ENCODE measurements around the gene CFAP46. TPM values are rescaled to one million over a fixed set of nuclear protein-coding genes. Genes with fewer than 3 reads are reported as not detected.

The CFAP46 gene
- total RNA-seq, 2 donors from 2014 or later: 0.35 to 1.5 TPM

DNA sequence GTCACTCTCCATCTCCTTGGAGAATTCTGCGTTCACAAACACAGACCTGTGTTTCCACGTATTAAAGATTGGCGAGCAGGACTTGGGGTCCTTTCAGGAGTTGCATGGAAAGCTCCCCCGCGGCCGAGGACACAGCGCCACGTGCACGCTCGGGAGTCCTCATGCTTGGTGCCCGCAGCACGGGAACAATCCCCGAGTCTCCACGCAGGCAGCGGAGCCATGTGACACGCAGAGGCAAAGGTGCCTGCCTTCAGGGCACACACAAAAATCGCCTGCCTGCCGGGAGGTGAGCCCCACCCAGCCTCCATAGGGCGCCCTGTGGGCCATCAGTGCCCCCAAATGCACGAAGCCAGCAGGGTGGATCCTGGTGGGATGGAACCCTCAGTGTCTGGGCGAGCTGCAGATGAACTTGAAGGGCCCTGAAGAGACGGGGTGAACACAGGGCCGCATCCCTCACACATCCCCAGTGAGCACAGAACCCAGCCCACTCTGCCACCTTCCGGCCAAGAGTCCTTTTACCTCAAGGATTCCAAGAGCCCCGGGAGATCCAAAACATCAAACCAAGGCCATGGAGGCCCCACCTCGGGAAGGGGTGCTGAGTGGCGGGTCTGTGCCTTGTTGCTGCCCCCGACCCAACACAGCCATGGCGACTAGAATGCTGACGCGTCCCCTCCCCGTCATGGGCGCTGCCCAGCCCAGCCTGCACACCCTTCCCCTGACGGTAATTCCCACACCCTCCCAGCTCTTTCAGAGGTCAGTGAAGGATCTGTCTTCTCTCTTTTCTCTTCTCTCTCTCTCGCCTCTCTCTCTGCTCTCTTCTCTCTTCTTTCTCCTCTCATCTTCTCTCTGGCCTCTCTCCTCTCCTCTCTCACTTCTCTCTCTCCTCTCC is 55.9 kb downstream of the CFAP46 start:
- H3K36me3 ChIP-seq: no peaks in the 10 kb centered on the region
- no peak for DNase-seq (ENCODE audit: low spot score)
- H3K9me3 ChIP-seq: no peaks in the 10 kb centered on the region
- TF ChIP-seq, protein P1, sequence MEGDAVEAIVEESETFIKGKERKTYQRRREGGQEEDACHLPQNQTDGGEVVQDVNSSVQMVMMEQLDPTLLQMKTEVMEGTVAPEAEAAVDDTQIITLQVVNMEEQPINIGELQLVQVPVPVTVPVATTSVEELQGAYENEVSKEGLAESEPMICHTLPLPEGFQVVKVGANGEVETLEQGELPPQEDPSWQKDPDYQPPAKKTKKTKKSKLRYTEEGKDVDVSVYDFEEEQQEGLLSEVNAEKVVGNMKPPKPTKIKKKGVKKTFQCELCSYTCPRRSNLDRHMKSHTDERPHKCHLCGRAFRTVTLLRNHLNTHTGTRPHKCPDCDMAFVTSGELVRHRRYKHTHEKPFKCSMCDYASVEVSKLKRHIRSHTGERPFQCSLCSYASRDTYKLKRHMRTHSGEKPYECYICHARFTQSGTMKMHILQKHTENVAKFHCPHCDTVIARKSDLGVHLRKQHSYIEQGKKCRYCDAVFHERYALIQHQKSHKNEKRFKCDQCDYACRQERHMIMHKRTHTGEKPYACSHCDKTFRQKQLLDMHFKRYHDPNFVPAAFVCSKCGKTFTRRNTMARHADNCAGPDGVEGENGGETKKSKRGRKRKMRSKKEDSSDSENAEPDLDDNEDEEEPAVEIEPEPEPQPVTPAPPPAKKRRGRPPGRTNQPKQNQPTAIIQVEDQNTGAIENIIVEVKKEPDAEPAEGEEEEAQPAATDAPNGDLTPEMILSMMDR (IDR thresholded peaks at IDR 0.05): no peak
- H3K27me3 ChIP-seq: no peaks in the 10 kb centered on the region
- no peak overlapping the region for H3K4me3 ChIP-seq
- H3K27ac ChIP-seq: no peak overlapping the region
- no peaks in the 10 kb centered on the region for H3K4me1 ChIP-seq

DNA sequence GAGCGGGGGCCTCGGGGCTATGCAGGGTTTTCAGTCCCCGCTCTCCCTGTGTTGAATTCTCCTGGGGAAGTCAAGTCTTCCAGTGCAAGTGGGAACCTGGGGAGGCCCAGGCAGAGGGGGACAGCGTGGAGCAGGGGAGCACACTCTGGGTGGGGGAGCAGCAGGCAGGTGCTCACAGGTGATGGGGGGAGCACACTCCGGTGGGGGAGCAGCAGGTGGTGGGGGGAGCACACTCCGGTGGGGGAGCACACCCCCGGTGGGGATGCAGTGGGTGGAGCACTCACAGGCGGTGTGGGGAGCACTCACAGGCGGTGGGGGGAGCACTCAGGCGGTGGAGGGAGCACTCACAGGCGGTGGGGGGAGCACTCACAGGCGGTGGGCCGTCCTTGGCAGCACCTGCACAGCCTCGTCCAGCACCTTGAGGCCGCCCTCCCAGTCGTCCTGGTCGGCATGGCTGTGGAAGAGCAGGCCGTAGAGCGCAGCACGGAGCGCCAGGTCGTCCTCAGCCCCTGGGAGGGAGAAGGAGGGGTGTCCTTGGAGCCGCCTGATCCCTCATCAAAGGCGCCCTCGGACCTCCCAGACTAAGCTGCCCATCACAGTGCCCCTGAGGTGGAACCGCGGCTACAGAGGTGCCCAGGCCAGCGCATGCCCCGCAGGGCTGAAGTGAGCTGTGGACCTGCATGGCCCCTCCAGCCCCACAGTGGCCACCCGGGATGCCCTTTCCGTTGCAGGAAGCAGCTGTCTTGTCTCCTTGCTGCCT is 56.7 kb downstream of the CFAP46 start:
- Histone ChIP-seq H3K27me3 (no peaks in the 10 kb centered on the region), H3K4me3 (no peak overlapping the region)
- DNase-seq (ENCODE audit: low spot score): no peak

DNA sequence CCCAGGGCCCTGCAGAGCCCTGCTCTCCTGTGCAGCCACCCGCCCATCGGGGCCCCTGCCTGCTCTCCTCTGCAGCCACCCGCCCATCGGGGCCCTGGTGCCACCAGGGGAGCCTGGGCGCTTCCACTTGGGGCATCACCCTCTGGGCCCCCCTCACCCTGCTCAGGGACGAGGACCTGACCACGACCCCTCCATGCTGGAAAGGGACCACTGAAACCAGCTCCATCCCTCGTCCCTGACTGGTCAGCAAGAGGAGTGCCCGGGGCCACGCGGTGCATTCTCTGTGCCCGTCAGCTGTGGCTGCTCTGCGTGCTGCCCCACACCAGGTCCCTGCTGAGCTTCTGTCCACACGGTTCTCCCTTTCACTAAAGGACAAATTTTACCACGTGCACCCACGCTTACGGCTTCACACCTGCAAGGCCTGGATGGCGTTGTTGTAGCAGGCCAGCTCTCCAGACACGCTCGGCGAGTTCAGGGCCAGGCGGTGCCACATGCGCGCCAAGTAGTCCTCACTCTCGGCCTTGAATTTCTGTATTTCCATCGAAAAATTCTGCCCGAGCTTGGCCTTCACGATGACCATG is 57.6 kb downstream of the CFAP46 start:
- Histone ChIP-seq H3K27me3 (no peaks in the 10 kb centered on the region), H3K36me3 (no peaks in the 10 kb centered on the region), H3K27ac (no peak overlapping the region), H3K4me3 (no peak overlapping the region), H3K4me1 (no peaks in the 10 kb centered on the region), H3K9me3 (no peaks in the 10 kb centered on the region)
- TF ChIP-seq, protein P1 (IDR thresholded peaks at IDR 0.05): no peak
- DNase-seq (ENCODE audit: low spot score): no peak

More for the DNA sequence above, 56.7 kb downstream of the CFAP46 start:
- H3K4me1 ChIP-seq: no peaks in the 10 kb centered on the region
- TF ChIP-seq, protein P1 (IDR thresholded peaks at IDR 0.05): no peak
- H3K27ac ChIP-seq: no peak overlapping the region
- no peaks in the 10 kb centered on the region for H3K36me3 ChIP-seq
- H3K9me3 ChIP-seq: no peaks in the 10 kb centered on the region

DNA sequence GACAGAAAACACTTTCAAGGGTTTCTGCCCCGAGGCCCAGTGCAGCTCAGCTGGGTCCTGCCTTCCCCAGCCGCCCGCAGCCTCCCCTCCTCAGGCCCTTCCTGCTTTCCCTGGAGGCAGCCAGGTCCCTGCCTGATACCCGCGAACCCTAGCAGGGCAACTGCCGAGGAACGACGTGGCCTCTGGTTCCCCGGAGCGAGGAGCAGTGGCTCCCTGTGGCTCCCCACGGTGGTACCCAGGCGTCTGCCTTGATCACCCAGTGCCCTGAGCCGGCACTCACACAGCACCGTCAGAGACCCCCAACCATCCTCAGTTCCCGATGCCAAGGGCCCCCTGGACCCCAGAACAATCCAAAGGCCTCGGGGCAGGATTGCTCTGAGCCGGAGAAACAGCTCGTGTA is 58.3 kb downstream of the CFAP46 start:
- Histone ChIP-seq H3K36me3 (no peaks in the 10 kb centered on the region), H3K4me1 (no peaks in the 10 kb centered on the region), H3K27ac (no peak overlapping the region), H3K9me3 (no peaks in the 10 kb centered on the region), H3K27me3 (no peaks in the 10 kb centered on the region), H3K4me3 (no peak overlapping the region)
- no peak for DNase-seq (ENCODE audit: low spot score)
- TF ChIP-seq, protein P1 (IDR thresholded peaks at IDR 0.05): no peak

DNA sequence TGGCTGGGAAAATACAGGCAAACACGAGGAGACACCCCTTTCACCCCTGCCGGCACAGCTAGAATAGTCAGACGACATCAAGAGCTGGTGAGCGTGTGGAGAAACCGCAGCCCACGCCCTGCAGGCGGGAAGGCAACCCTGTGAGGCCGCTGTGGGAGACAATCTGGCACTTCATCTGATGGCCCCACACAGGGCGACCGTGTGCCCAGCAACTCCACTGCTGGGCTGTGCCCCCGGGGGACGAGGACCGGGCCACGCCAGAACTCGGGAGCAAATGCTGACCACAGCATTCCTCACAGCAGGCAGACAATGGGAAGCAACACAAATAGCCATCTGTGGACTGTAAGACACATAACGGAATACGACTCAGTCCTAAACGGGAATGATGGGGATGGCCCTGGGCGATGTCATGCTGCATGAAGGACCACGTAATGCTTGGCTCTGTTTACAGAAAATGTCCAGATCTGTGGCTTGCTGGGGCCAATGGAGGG is 58.9 kb downstream of the CFAP46 start:
- no peaks in the 10 kb centered on the region for H3K4me1 ChIP-seq
- no peak for DNase-seq (ENCODE audit: low spot score)
- H3K4me3 ChIP-seq: no peak overlapping the region
- TF ChIP-seq, protein P1 (IDR thresholded peaks at IDR 0.05): no peak
- H3K36me3 ChIP-seq: no peaks in the 10 kb centered on the region
- no peaks in the 10 kb centered on the region for H3K27me3 ChIP-seq
- H3K9me3 ChIP-seq: no peaks in the 10 kb centered on the region
- no peak overlapping the region for H3K27ac ChIP-seq
